ENCODE data around the gene TSPO. TPM values are rescaled to one million over a fixed set of nuclear protein-coding genes. Genes with fewer than 3 reads are reported as not detected.

The TSPO gene
- total and polyA plus RNA-seq, 9 of the 15 experiments (the other 6 are each of a cell fraction or from before 2014, with no cell fraction given) = 4.9 to 126 (median 25.3) TPM

GRCh38 chr22:43177479-43177878, 26.1 kb downstream of the TSPO start:
- FAIRE-seq = no peak
- in situ Hi-C loops (cut with MboI) (no loop called here), intact Hi-C loops (cut with micrococcal nuclease) (no loop called here)
- POLR2A ChIA-PET = interaction anchor here (1.3 kb wide), 1 partner anchor 8 kb away, joined by 4 read pairs; no protein-coding TSS in a partner anchor
- 94% methylated on average over 7 of the region's 7 CpGs for WGBS (ENCODE audit: insufficient coverage, low coverage, missing lambda C conversion rate)
- no peaks in the 10 kb centered on the region for H4K20me1 ChIP-seq (replicated peaks; ENCODE audit: control insufficient read depth, insufficient read depth, low read length)
- no TSS peak for BruUV-seq (replicated peaks)
- no peak for ATAC-seq
- H3K36me3 ChIP-seq (ENCODE audit: control insufficient read depth, insufficient read depth, low read length) = peaks cover 86% of the 10 kb centered on the region
- H3K4me3 ChIP-seq = no peak overlapping the region
- H3K27ac ChIP-seq (ENCODE audit: extremely low read depth, low read depth, low read length) = no peak overlapping the region
- CTCF ChIA-PET (ENCODE audit: low intra/inter-chr PET ratio) = no interaction called here
- peaks cover 1 to 26% of the 10 kb centered on the region in 2 experiments; a peak in 4 of 5 replicates for H3K4me1 ChIP-seq (replicated peaks in 1 of 2; ENCODE audit: control insufficient read depth in 2 of 2, insufficient read depth in 2 of 2, low read length in 2 of 2)
- no peak overlapping the region for H2AFZ ChIP-seq (ENCODE audit: low read depth, low read length)
- no peaks in the 10 kb centered on the region for H3K9me1 ChIP-seq (ENCODE audit: control insufficient read depth, insufficient read depth, low read length)
- H3K27me3 ChIP-seq (ENCODE audit: control insufficient read depth in 2 of 2, insufficient read depth in 2 of 2, low read length in 2 of 2) = no peaks in the 10 kb centered on the region
- TF ChIP-seq JUN (IDR thresholded peaks at IDR 0.05; ENCODE audit: borderline replicate concordance, low read depth, low read length) (no peak), JUN (CRISPR knock-in tag; IDR thresholded peaks at IDR 0.05; ENCODE audit: borderline replicate concordance) (no peak), WHSC1 (IDR thresholded peaks at IDR 0.05; ENCODE audit: low read length) (no peak), HNRNPH1 (optimal IDR thresholded peaks at IDR 0.05; ENCODE audit: low read depth, low read length) (no peak), HNRNPLL (IDR thresholded peaks at IDR 0.05; ENCODE audit: low read depth, low read length, poor library complexity, severe bottlenecking) (no peak), POLR2AphosphoS5 (IDR thresholded peaks at IDR 0.05; ENCODE audit: control insufficient read depth, insufficient read depth, low read depth, low read length) (no peak), ZNF444 (CRISPR knock-in tag; IDR thresholded peaks at IDR 0.05) (no peak), ID3 (CRISPR knock-in tag; IDR thresholded peaks at IDR 0.05) (no peak), ID3 (tag; IDR thresholded peaks at IDR 0.05) (no peak), NFYB (IDR thresholded peaks at IDR 0.05; ENCODE audit: extremely low read depth, insufficient read length) (no peak), HDAC8 (tag; IDR thresholded peaks at IDR 0.05) (no peak)
- no peak for DNase-seq (ENCODE audit: extremely low read depth in 1 of 4, low spot score in 3 of 4)
- H3K79me2 ChIP-seq (ENCODE audit: control insufficient read depth, insufficient read depth, low read length) = peaks cover 20% of the 10 kb centered on the region
- H3K9me3 ChIP-seq (replicated peaks; ENCODE audit: control insufficient read depth, insufficient read depth, low read depth, low read length) = 0 out of 2 replicates have a peak, but pooled peaks cover 2% of the 10 kb centered on the region
- H3K9ac ChIP-seq (ENCODE audit: insufficient read depth in 1 of 2, low read depth in 2 of 2, low read length in 2 of 2) = no peak overlapping the region
- H3K4me2 ChIP-seq (ENCODE audit: insufficient read depth, low read length) = no peak overlapping the region
